GM18909 (cell line): Measurements from ENCODE around the gene RBMY1J.
"Not testable (repeated sequence)": the region's sequence is repeated elsewhere in the genome, so short reads cannot be mapped to it uniquely, and the experiment has no call there.

Experiments used
- ATAC-seq: cut with Tn5 transposase; IDR thresholded peaks from one replicate; pipeline ENCODE4 v1.9.1; 2021; ENCODE audit warnings: mild to moderate bottlenecking; ENCODE audit not compliant: unreplicated experiment, poor library complexity

RBMY1J gene

DNA sequence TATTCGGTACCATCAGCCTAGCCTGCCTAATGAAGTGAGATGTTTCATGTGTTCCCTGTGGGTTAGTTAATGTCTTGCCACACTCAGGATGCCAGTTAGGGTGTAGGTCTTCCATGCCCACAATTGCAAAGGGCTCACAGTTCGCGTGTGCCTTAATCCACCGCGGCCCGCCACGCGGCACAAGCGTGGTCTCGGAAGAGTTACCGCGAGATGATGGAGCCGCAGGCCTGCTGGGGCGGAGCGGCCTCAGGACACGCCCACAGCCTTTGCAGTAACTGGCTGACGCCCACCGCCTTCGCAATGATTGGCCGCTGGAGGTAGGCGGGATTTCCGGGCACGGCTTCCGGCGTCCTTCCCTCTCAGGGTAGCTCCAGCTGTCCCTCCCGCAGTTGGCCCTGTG is at the start of gene RBMY1J:
Gene RBMY1J (plus strand): TSS at position 301 of the 400 bp plus-strand sequence. CDS start 2,038 bp downstream, outside the sequence.
- not testable (repeated sequence) for ATAC-seq

DNA sequence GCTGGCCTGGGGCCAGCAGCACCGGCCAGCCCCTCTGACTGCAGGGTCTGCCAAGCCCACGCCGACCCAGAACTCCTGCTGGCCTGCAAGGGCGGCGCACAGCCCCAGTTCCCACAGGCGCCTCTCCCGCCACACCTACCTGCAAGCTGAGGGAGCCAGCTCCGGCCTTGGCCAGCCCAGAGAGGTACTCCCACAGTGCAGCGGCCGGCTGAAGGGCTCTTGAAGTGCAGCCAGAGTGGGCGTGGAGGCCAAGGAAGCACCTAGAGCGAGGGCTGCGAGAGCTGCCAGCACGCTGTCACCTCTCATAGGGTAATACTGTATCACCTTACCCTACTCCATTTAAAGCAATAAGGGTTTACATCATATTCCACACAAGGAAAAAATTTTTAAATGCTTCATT is 35.8 kb upstream of the RBMY1J start:
- ATAC-seq = no peak

DNA sequence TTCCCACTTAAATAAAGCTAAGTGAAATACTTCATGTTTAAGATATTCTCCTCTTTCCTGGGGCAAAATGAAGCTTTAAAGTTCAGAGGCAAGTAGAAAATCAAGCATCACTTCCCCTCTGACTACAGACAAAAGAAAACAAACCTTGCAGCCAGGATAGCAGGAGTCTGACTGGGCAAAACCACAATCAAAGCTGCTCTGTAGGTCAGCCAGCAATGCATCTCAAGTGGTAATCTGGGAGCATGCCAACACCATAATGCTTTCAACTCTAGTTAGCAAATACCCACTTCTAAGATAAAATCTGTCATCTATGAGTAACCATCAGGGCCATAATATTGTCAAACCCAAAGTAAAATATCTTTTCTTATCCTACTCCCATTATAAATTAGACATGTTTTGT is 32.6 kb upstream of the RBMY1J start:
- ATAC-seq = no peak

DNA sequence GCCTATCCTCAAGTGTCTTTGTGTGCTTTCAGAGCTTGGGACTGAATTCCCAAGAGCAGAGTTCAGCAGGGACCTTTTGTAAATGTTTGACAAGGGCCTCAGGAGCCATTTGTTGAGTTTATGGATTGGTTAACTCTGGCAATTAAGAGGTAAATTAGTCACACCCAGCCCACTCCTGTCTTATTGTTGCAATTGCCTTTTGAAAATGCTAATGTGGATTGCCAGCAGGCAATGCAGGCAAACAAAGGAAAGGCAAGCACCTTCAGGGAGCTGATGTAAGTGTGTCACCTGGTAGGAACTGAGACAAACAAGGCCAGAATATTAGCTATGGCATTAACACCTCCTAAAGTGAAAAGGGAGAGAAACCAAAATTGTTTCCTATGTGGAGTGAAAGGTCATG is 29.7 kb upstream of the RBMY1J start:
- ATAC-seq = no peak

DNA sequence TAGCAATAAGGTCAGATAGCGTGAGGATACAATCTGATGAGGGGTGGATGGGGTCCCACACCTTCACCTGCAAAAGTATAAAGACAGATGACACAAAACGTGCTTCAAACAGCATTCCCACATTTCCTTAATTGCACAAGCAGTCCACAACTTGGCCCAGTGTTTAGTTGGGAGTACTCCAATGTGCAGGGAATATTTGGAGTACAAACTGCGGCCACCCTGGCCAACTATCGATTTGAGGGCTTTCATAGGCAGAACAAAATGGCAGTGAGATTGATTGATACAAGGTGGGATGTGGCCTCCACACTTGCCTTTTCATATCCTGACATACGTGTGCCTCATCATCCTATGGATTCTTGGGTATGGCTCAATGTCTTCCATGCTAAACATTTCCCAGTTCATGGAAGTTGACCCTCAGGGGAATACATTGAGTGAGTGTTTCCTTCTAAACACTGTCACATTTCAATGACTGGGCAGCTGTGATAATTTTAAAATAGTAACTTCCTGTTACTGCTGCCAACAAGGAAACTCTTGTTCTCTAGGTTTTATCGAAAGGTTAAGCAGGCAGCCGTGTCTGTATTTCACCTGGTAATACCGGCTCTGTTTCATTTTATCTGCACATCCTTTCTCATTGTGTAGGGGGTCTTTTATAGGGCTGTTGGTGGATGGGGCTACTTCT is 41.6 kb downstream of the RBMY1J start:
- not testable (repeated sequence) for ATAC-seq

DNA sequence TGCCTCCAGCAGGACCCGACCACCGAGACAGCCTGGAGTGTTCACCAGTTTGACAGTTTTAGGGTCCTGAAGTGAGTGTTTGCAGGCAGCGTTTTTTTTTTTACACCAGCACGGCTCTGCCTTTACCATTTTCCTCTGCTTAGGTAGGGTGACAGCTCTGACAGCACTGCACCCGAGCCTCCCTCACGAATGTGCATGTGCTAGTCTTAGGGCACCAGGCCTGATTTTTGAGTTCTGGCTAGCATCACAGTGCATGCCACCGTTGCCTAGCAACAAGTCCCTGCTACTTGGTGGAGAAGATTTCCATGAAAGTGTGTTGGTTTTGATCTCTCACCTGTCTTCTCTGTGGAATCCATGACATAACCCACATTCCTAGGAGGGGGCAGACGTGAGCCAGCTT is 52.3 kb downstream of the RBMY1J start:
- ATAC-seq = not testable (repeated sequence)

DNA sequence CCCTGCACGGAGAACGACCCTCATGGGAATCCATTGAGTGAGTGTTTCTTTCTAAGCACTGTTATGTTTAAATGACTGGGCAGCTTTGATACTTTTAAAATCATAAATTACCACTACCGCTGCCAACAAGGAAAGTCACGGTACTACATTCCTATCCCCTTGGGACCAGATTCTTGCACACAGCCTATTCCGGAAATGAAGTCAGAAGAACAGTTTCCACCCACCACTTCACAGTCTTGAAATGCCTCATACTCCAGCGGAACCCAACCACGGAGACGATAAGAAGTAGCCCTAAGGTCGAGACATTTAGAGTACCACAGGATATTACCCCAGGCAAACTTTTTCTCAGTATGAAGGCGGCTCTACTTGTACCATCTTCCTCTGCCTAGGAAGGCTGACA is 58.8 kb downstream of the RBMY1J start:
- ATAC-seq = not testable (repeated sequence)
